HG03460 (cell line): ENCODE data around the gene PRSS58.

Experiments
- ATAC-seq: cut with Tn5 transposase; IDR thresholded peaks from one replicate; pipeline ENCODE4 v1.9.1; 2021; ENCODE audit not compliant: unreplicated experiment

The PRSS58 gene, protein sequence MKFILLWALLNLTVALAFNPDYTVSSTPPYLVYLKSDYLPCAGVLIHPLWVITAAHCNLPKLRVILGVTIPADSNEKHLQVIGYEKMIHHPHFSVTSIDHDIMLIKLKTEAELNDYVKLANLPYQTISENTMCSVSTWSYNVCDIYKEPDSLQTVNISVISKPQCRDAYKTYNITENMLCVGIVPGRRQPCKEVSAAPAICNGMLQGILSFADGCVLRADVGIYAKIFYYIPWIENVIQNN

GRCh38 chr7:142257958-142258357 lies at the start of gene PRSS58:
Gene PRSS58 (minus strand): TSS chr7:142258058. CDS start chr7:142257707, 351 bp downstream.
- ATAC-seq: no peak

DNA sequence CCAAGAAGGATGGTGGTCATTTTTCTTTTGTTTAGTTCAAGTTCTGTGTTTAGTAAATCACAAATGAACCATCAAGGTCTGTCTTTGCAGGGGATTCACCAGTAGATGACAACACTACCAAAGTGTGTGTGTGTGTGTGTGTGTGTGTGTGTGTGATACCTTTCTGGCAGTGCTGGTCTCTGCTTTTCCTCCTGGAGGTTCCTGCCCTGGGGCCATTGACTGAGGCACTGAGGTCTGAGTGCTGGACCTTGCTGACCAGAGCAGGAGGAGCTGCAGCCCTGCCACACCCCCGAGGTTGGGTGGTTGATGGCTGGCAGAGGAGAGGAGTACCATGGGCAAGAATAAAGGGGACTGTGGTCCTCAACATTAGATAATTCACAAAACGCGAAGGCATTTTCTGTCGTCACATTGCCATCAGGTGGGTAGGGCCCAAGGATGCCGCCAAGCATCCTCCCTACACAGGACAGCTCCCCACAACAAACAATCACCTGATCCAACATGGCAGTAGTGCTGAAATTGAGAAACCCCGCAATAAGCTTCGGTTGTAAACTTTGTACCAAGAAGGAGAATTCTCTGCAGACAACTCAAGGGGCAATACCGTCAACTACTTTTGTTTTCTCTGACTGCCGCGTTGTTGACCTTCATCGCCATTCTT lies 49.5 kb upstream of the PRSS58 start:
- ATAC-seq: no peak

DNA sequence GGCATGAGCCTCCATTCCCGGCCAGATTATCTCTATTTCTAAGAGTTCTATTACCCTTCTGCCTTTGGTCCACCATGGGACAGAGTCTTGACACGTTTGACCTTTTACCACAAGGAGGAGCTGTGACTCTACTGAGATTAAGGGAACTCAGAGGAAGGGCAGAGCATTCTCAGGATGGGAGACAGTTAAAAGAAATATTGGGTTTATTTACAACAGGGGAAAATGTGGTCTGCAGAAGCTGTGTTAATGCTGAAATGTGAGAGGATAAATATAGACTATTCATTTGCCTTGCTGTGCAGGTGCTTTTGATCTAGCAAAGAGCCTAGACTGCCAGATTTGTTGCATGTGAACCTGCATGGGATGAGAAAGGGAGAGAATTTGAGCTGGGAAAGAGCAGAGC lies 45.8 kb upstream of the PRSS58 start:
- ATAC-seq: no peak

DNA sequence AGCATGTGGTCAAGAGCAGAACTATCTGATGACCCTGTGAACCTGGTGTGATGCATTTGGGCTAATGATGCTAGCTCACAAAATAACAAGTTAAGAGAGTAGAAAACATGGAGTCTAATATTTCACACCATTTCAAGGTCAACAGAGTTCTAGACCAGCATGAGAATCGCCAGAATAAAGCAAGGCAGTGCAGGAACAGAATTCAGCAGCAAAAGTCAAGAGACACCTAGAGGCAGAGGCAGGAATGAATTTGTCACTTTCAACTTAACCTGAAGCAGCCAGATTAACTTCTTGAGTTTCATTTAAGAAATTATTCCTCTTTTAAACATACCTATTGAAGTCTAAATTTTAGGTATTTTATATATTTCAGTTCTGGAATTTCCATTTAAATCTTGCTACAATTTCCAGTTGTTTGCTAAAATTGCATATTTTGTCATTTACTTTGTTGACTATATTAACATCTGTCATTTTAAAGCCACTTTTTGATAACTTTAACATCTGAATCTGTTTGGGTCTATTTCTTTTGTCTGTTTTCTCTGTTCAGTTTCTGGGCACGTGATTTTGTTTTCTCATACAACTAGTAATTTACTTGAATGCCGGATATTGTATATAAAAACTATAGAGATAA lies 44.2 kb upstream of the PRSS58 start:
- no peak for ATAC-seq

DNA sequence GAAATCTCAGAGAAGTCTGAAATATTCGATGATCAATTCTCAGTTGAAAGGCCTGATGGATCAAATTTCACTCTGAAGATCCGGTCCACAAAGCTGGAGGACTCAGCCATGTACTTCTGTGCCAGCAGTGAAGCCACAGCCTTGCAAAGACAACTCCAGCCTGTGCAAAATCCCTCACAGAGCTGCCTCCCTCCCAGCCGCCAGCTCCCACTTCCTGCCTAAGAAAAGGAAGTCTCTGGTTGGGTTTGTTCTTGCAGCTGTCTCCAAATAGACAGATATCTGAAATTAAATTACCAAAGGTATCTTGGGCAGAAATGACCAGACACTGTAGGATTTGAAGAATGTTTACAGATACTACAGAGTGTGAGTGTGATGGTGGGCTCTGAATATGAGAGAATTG lies 43.4 kb upstream of the PRSS58 start:
- no peak for ATAC-seq

- no peak for ATAC-seq
These were observed 42.8 kb upstream of the PRSS58 start for GRCh38 chr7:142300689-142301088.

GRCh38 chr7:142299237-142299781 lies 41.5 kb upstream of the PRSS58 start:
- ATAC-seq: no peak

DNA sequence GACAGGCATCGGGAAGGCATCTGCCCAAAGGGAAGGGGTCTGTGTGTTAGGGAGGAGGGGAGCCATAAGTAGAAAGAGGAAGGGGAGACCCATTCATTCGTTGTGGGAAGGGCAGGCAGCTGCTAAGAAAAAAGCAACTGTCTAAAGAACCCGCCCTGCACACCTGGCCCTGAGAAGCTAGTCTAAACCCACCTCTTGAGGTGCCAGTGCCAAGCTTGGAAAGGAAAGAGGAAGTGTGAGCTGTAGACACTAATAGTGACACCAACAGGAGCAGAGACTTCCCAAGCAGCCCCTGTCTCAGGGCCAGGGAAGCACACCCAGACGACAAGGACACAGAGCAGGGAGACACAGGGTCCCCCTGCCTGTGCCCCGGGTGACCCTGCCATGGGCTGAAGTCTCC lies 40.8 kb upstream of the PRSS58 start:
- ATAC-seq: no peak

- no peak for ATAC-seq
These were observed 40.2 kb upstream of the PRSS58 start for GRCh38 chr7:142298009-142298408.

DNA sequence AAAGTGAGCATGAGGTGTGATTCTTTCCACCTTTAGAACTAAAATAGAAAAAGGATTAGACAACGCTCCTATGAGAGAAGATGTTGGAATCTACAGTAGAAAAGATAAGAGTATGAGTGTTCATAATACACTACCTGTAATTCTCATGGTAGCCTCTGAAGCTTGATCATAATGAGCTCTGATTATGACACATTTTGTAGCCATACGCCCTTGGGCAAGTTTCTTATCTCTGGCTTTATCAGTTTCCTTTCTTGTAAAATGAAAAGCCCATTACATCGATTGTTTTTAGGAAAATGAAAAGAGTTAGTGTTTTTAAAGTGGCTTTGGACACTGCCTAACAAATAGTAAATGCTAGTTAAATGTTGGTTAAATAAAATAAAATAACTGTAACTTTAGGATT lies 22.4 kb upstream of the PRSS58 start:
- no peak for ATAC-seq

DNA sequence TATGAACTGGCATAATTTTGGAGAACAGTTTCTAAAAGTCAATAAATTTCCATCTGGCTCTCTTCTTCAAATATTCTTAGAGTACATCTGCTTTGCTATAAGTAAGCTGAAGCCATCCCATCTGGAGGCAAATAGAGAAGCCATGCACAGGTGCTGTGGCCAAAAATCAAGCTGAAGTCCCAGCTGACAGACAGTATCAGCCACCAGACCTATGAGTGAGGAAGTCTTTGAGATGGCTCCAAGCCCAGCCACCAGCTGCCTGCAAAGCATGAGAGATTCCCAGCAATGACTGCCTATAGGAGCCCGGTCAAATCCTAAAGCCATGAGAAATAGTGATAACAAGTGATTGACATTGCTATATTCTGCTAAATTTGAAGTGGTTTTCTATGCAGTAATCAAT lies 21.7 kb upstream of the PRSS58 start:
- no peak for ATAC-seq

GRCh38 chr7:142275028-142275427 lies 17.2 kb upstream of the PRSS58 start:
- no peak for ATAC-seq

DNA sequence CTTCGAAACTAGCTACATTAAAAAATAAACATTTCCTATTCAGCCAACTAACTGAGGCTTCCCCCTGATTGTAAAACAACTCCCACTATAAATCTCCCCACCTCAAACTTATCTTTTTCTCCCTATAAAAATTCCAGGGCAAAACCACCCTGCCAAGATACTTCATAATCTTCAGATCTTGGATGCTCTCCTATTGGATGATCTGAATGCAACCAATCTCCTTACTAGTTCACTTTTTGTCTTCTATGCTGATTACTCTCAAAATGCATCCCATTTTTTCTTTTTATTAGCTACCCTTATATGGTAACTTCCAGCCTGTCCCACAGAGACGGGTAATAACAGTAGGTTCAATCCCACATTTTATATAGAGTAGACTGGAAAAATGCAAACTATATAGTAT lies 15.0 kb upstream of the PRSS58 start:
- no peak for ATAC-seq

DNA sequence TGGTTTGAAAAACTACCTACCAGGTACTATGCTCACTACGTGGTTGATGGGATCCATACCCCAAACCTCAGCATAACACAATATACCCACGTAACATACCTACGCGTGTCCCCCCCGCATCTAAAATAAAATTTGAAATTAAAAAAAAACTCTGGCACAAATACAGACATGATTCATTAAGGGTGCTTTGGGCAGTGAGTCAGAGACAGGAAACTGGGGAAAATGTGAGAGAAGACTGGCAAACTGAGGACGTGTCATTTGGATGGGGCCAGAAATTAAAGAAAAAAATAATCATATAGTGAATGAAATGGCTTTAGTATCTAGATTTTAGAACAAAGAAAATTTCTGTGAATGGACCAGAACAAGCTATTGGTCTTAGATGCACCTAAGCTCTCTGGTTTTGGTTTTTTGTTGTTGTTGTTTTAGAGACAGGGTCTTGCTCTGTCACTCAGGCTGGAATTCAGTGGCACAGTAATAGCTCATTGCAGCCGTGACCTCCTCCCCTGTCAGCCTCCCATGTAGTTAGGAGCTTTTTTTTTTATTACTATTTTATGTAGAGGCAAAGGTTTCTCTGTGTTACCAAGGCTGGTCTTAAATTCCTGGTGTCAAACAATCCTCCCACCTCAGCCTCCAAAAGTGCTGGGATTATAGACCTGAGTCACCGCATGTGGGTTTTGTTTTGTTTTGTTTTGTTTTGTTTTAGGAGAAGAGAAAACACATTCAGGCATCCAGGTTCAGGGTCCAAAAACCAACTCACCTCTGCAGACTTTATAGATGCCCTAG lies 5.9 kb upstream of the PRSS58 start:
- ATAC-seq: no peak

DNA sequence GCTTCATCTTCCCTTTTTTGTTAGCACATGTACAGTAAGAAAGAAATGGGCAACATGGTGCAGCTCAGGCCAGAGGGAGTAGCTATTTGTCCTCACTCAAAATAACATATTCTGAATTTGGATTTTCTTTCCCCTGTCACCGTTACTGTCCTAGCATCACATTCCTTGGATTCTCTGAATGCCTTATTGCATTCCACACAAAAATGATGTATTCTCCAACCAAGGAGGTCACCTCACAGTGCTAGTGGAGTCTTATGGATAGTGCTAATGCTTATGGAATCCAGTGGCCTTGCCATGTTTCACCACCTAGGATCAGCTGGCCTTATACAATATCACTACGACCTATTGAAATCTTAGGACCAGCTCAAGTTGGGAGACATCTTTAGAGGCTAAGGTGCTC lies 7.2 kb downstream of the PRSS58 start:
- no peak for ATAC-seq

GRCh38 chr7:142249918-142250317 lies 7.9 kb downstream of the PRSS58 start:
- no peak for ATAC-seq

DNA sequence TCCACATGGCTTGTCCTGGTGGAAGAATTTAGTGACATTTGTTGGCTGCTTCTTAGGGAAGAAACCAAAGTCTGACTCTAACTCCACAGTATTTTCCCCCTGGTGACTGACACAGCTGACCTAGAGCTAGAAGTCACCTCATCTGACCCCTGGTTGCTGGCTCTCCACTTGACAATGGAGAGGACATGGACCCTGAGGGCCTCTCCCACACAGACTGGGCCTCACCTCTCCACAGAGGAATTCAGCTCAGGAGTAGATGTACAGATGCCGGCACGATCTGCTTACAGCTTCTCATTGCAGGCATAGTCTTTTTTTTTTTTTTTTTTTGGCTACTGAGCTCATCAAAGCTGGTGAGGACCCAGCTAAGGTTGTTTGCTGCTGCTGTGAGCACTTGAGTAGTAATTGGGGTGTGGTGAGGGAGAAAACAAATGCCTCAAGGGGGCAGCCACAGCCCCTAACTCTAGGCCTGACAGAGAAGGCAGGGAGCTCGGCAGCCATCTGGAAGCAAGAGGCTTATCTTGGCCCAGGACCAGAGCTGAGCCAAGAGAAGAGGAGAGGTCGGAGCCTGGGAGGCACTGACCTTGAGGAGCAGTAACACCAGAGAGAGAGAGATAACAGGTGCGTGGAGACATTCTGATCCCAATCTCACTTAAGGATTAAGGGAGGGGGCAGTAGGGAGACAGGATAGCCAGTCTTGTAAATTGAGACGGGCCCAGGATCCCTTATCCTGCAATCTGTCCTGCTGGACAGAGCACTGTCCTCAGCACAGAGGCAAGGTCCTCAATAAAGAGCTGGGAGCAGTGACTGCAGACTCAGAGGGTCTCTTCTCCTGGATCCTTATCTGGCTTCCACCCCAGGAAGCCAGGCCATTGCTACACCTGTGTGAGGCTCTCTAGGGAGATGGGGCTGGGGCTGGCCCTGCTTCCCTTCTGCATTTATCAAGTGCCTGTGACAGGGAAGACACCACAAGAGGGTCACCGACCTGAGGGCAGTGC lies 9.4 kb downstream of the PRSS58 start:
- no peak for ATAC-seq

GRCh38 chr7:142243823-142244222 lies 14.0 kb downstream of the PRSS58 start:
- ATAC-seq: no peak

DNA sequence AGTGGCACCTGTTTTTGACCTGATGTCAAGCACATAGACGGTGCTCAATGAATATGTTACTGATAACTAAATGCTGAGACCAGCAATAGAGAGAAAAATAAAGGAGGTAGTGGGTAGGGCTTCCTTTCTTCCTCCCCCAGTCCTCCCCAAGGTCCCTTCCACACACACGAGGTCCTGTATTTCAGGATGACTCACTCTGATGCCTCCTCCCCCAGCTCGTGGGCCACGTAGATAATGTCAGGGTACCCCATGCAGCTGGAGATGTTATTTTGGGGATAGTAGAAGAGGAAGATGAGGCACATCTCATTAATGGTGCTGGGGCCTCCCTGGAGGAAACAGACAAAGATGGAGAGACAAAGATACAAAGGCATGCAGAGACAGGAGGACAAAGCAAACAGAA lies 17.3 kb downstream of the PRSS58 start:
- ATAC-seq: no peak

- no peak for ATAC-seq
These were observed 26.1 kb downstream of the PRSS58 start for GRCh38 chr7:142231716-142232115.
